ENCODE measurements around the gene CD200. TPM values are rescaled to one million over a fixed set of nuclear protein-coding genes. Genes with fewer than 3 reads are reported as not detected.

CD200 gene
- total and polyA plus RNA-seq, 10 of the 15 experiments (the other 5 are each of a cell fraction or from before 2014, with no cell fraction given): 21.2 to 84.3 (median 33.2) TPM

DNA sequence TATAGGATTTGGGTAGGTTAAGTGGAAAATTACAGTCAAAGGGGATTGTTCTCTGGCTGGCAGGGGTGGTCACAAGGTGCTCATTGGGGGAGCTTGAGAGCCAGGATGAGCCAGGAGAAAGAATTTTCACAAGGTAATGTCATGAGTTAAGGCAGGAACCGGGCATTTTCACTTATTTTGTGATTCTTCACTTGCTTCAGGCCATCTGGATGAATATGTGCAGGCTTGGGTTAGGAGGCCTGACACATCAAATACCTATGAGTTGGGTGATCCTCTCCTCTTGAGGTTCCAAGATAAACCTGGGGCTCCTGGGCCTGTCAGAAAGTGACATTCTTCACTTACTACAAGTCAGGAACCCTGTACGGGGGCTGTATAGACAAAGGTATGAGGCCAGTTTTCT lies 68.7 kb downstream of the CD200 start:
- in situ Hi-C loops (cut with MboI) (no loop called here), intact Hi-C loops (cut with micrococcal nuclease; ENCODE audit: unreplicated experiment) (no loop called here)
- Histone ChIP-seq H3K4me2 (ENCODE audit: control insufficient read depth, insufficient read depth) (no peak overlapping the region), H3K79me2 (ENCODE audit: control insufficient read depth, insufficient read depth, low read length) (no peaks in the 10 kb centered on the region), H3K4me1 (ENCODE audit: control insufficient read depth, insufficient read depth, low read length) (peaks cover 15% of the 10 kb centered on the region), H3K4me3 (no peak overlapping the region), H2AFZ (ENCODE audit: control insufficient read depth, low read depth, low read length) (no peak overlapping the region), H4K20me1 (ENCODE audit: control insufficient read depth, insufficient read depth) (no peaks in the 10 kb centered on the region), H3K9me3 (replicated peaks; ENCODE audit: control insufficient read depth, insufficient read depth, low read length) (no peaks in the 10 kb centered on the region; the same call in 1 of the 3 replicates), H3K36me3 (ENCODE audit: control insufficient read depth in 2 of 2, insufficient read depth in 2 of 2, low read length in 1 of 2) (no peaks in the 10 kb centered on the region), H3K27me3 (replicated peaks in 1 of 2; ENCODE audit: control insufficient read depth in 2 of 2, insufficient read depth in 2 of 2, low read length in 1 of 2) (no peaks in the 10 kb centered on the region), H3K9ac (ENCODE audit: control insufficient read depth, insufficient read depth, low read length) (no peak overlapping the region), H3K27ac (ENCODE audit: control insufficient read depth, insufficient read depth) (no peak overlapping the region)
- CTCF ChIA-PET: interaction anchor here (1.0 kb wide), 1 partner anchor 17 kb away, joined by 3 read pairs; no protein-coding TSS in a partner anchor
- ATAC-seq (no peak), DNase-seq (ENCODE audit: low read depth, low spot score) (no peak), FAIRE-seq (no peak)
- RAD21 ChIA-PET (ENCODE audit: unreplicated experiment): no interaction called here
- POLR2A ChIA-PET: interaction anchor here (1.3 kb wide), 1 partner anchor 11 kb away, joined by 4 read pairs; no protein-coding TSS in a partner anchor
- SMC1A ChIA-PET (ENCODE audit: uncharacterized antibody, unreplicated experiment): interaction anchor here (1.2 to 5.9 kb wide), 3 partner anchors 9 to 55 kb away, joined by 3 to 41 read pairs (median 5); no protein-coding TSS in a partner anchor
- WGBS (ENCODE audit: insufficient coverage, insufficient replicate concordance, low lambda C conversion rate, missing lambda C conversion rate): 100% methylated on average over 2 of the region's 2 CpGs
- BruUV-seq (replicated peaks): no TSS peak
- TF ChIP-seq HDAC6 (IDR thresholded peaks at IDR 0.05; ENCODE audit: unreplicated experiment): no peak
- no peak for TF ChIP-seq ZNF274 (IDR thresholded peaks at IDR 0.05; ENCODE audit: insufficient read depth, insufficient read length)
- TF ChIP-seq HDGF (IDR thresholded peaks at IDR 0.05): no peak
- no peak for TF ChIP-seq FOS (IDR thresholded peaks at IDR 0.05; ENCODE audit: borderline replicate concordance, extremely low read depth, insufficient read length)
- TF ChIP-seq IRF4 (IDR thresholded peaks at IDR 0.05; ENCODE audit: low read depth, low read length): no peak
- TF ChIP-seq CBX5 (IDR thresholded peaks at IDR 0.05; ENCODE audit: low read depth): no peak
- no peak for TF ChIP-seq NRF1 (conservative IDR thresholded peaks at IDR 0.05; ENCODE audit: low read depth, low read length)
- TF ChIP-seq PAX8 (IDR thresholded peaks at IDR 0.05): no peak
- TF ChIP-seq ATF2 (IDR thresholded peaks at IDR 0.05; ENCODE audit: low read length): no peak
- TF ChIP-seq ASH2L (IDR thresholded peaks at IDR 0.05; ENCODE audit: borderline replicate concordance, low read depth): no peak
- TF ChIP-seq, protein P1, sequence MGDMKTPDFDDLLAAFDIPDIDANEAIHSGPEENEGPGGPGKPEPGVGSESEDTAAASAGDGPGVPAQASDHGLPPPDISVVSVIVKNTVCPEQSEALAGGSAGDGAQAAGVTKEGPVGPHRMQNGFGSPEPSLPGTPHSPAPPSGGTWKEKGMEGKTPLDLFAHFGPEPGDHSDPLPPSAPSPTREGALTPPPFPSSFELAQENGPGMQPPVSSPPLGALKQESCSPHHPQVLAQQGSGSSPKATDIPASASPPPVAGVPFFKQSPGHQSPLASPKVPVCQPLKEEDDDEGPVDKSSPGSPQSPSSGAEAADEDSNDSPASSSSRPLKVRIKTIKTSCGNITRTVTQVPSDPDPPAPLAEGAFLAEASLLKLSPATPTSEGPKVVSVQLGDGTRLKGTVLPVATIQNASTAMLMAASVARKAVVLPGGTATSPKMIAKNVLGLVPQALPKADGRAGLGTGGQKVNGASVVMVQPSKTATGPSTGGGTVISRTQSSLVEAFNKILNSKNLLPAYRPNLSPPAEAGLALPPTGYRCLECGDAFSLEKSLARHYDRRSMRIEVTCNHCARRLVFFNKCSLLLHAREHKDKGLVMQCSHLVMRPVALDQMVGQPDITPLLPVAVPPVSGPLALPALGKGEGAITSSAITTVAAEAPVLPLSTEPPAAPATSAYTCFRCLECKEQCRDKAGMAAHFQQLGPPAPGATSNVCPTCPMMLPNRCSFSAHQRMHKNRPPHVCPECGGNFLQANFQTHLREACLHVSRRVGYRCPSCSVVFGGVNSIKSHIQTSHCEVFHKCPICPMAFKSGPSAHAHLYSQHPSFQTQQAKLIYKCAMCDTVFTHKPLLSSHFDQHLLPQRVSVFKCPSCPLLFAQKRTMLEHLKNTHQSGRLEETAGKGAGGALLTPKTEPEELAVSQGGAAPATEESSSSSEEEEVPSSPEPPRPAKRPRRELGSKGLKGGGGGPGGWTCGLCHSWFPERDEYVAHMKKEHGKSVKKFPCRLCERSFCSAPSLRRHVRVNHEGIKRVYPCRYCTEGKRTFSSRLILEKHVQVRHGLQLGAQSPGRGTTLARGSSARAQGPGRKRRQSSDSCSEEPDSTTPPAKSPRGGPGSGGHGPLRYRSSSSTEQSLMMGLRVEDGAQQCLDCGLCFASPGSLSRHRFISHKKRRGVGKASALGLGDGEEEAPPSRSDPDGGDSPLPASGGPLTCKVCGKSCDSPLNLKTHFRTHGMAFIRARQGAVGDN (IDR thresholded peaks at IDR 0.05): no peak
- no peak for TF ChIP-seq CREB1 (IDR thresholded peaks at IDR 0.05; ENCODE audit: low read depth)
- TF ChIP-seq, protein P2, sequence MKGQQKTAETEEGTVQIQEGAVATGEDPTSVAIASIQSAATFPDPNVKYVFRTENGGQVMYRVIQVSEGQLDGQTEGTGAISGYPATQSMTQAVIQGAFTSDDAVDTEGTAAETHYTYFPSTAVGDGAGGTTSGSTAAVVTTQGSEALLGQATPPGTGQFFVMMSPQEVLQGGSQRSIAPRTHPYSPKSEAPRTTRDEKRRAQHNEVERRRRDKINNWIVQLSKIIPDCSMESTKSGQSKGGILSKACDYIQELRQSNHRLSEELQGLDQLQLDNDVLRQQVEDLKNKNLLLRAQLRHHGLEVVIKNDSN (IDR thresholded peaks at IDR 0.05; ENCODE audit: borderline replicate concordance, extremely low read length, insufficient read depth, low read depth, low read length): no peak
- no peak for TF ChIP-seq ATF3 (IDR thresholded peaks at IDR 0.05; ENCODE audit: borderline replicate concordance, extremely low read depth, low read depth, low read length)
- no peak for TF ChIP-seq SUZ12 (IDR thresholded peaks at IDR 0.05; ENCODE audit: unreplicated experiment)
- TF ChIP-seq NR2F1 (conservative IDR thresholded peaks at IDR 0.05): no peak
- TF ChIP-seq, protein P3, sequence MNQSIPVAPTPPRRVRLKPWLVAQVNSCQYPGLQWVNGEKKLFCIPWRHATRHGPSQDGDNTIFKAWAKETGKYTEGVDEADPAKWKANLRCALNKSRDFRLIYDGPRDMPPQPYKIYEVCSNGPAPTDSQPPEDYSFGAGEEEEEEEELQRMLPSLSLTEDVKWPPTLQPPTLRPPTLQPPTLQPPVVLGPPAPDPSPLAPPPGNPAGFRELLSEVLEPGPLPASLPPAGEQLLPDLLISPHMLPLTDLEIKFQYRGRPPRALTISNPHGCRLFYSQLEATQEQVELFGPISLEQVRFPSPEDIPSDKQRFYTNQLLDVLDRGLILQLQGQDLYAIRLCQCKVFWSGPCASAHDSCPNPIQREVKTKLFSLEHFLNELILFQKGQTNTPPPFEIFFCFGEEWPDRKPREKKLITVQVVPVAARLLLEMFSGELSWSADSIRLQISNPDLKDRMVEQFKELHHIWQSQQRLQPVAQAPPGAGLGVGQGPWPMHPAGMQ (IDR thresholded peaks at IDR 0.05; ENCODE audit: borderline replicate concordance): no peak

Measured in GM12878 (cell line).